GM12878 (cell line): ENCODE results near the gene TPGS1.

Experiments used
- HDAC6 ChIP-seq: fragments of 200-600 bp; sonication (generic); IDR thresholded peaks from one replicate; pipeline ENCODE4 v1.8.0; 2017; ENCODE audit warnings: antibody characterized with exemption; ENCODE audit not compliant: unreplicated experiment
- HDGF ChIP-seq: fragments of 450-650 bp; IDR thresholded peaks from 2 replicates; pipeline ENCODE4 v1.6.1; 2016; ENCODE audit warnings: antibody characterized with exemption
- HSF1 ChIP-seq: fragments of 150-350 bp; IDR thresholded peaks from 2 replicates; pipeline ENCODE4 v1.6.1; 2014; ENCODE audit warnings: mild to moderate bottlenecking, low read depth, low read length
- KDM1A ChIP-seq: fragments of 200-600 bp; sonication (generic); IDR thresholded peaks from 2 replicates; pipeline ENCODE4 v1.6.1; 2016; ENCODE audit warnings: borderline replicate concordance
- SIX5 ChIP-seq: IDR thresholded peaks from 2 replicates; pipeline ENCODE4 v1.6.1; 2011; ENCODE audit warnings: mild to moderate bottlenecking, low read depth, low read length, moderate library complexity; ENCODE audit not compliant: severe bottlenecking
- ZNF207 ChIP-seq: fragments of 450-650 bp; IDR thresholded peaks from 2 replicates; pipeline ENCODE4 v1.6.1; 2014; ENCODE audit warnings: antibody characterized with exemption, mild to moderate bottlenecking, borderline replicate concordance

DNA sequence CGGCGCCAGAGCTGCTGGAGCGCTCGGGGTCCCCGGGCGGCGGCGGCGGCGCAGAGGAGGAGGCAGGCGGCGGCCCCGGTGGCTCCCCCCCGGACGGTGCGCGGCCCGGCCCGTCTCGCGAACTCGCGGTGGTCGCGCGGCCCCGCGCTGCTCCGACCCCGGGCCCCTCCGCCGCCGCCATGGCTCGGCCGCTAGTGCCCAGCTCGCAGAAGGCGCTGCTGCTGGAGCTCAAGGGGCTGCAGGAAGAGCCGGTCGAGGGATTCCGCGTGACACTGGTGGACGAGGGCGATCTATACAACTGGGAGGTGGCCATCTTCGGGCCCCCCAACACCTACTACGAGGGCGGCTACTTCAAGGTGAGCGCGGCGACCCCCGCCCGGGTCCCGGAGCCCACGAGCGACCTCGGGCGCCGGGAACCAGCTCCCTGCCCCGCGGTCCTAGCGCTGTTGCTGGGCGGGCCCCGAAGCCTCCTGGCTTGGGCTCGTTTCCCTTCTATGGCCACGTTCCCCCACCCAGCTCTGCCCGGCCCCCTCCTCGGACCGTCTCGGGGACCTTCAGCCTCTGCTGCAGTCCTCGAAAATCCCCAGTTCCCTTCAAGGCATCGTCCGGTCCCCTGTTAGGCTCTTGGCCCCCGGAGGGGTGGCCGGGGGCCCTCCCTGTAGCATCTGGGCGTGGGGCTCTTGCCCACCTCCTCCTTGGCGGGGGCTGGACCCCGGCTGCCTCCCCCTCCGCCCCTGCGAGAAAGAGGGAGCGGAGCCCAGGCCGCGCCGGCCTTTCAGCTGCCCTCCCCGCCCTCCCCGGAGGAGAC, 24.7 kb downstream of the TPGS1 start, which contains the start of gene CDC34:
- TF ChIP-seq KDM1A (no peak), ZNF207 (no peak), HSF1 (no peak), HDGF (no peak), HDAC6 (no peak), SIX5 (no peak)
